ENCODE results near the gene SSPN. TPM values are rescaled to one million over a fixed set of nuclear protein-coding genes. Genes with fewer than 3 reads are reported as not detected.

The SSPN gene
- total RNA-seq, 2 donors from 2014 or later = 1.3 to 3.7 TPM

DNA sequence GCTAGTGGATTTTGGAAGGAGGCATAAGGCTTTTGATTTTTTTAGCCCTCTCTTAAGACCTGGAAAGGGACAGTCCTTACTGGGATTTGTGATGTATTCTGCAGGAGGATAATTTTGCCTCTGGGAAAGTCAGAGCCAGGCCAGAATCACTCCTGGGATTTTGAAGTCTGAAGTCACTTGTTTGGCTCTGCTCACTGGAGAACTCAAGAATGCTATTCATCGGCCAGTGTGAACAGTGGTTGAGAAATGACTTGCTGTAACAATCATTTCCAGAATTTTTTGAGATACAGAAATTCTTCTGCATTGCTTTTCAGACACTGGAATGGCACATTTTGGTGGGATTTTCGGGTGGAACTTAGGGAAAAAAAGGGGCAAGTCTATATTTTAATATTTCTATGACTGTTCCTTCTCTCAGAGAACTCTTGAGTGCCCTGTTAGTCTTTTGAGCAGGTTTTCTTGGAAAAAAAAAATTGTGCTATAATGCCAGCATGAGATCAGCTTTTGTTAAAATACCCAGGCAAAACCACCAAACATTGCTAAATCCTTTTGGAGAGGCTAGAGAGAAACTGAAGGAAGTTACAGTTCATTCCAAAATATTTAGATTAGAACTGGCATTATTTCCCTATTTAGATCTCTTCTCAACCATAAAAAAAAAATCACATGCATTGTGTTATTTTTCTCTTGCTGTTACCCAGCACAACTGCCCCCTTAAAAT lies 44.5 kb upstream of the SSPN start:
- H3K27ac Mint-ChIP-seq = no peak overlapping the region
- H3K9me3 Mint-ChIP-seq = no peaks in the 10 kb centered on the region
- Histone ChIP-seq H3K4me1 (ENCODE audit: control insufficient read depth, insufficient read depth, low read length) (no peaks in the 10 kb centered on the region), H3K9me3 (ENCODE audit: control insufficient read depth, low read length) (no peaks in the 10 kb centered on the region), H3K4me3 (ENCODE audit: low read length) (no peak overlapping the region), H3K27me3 (ENCODE audit: control insufficient read depth, insufficient read depth, low read length, poor library complexity, severe bottlenecking) (no peaks in the 10 kb centered on the region), H3K9ac (ENCODE audit: extremely low read depth, low read length, poor library complexity, severe bottlenecking) (no peak overlapping the region), H3K27ac (ENCODE audit: low read depth, low read length) (no peak overlapping the region), H3K36me3 (ENCODE audit: control insufficient read depth, insufficient read depth, low read length) (no peaks in the 10 kb centered on the region)
- WGBS, 2 experiments (ENCODE audit: insufficient coverage in 1 of 2, insufficient read length in 1 of 2) = 88 to 93% methylated on average over 2 of the region's 2 CpGs
- DNase-seq = no peak
- H3K36me3 Mint-ChIP-seq (ENCODE audit: low read depth) = no peaks in the 10 kb centered on the region
- peaks cover 9% of the 10 kb centered on the region for H3K4me1 Mint-ChIP-seq
- H3K27me3 Mint-ChIP-seq (ENCODE audit: insufficient read depth) = no peaks in the 10 kb centered on the region
- TF ChIP-seq, protein P1, sequence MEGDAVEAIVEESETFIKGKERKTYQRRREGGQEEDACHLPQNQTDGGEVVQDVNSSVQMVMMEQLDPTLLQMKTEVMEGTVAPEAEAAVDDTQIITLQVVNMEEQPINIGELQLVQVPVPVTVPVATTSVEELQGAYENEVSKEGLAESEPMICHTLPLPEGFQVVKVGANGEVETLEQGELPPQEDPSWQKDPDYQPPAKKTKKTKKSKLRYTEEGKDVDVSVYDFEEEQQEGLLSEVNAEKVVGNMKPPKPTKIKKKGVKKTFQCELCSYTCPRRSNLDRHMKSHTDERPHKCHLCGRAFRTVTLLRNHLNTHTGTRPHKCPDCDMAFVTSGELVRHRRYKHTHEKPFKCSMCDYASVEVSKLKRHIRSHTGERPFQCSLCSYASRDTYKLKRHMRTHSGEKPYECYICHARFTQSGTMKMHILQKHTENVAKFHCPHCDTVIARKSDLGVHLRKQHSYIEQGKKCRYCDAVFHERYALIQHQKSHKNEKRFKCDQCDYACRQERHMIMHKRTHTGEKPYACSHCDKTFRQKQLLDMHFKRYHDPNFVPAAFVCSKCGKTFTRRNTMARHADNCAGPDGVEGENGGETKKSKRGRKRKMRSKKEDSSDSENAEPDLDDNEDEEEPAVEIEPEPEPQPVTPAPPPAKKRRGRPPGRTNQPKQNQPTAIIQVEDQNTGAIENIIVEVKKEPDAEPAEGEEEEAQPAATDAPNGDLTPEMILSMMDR (conservative IDR thresholded peaks at IDR 0.05) = no peak
- no peak overlapping the region for H3K4me3 Mint-ChIP-seq

- 88 to 90% methylated on average over 2 of the region's 2 CpGs for WGBS, 2 experiments (ENCODE audit: insufficient coverage in 1 of 2, insufficient read length in 1 of 2)
- H3K9ac ChIP-seq (ENCODE audit: extremely low read depth, low read length, poor library complexity, severe bottlenecking) = no peak overlapping the region
- no peak overlapping the region for H3K27ac ChIP-seq (ENCODE audit: low read depth, low read length)
- Mint-ChIP-seq H3K4me1 (peaks cover 18% of the 10 kb centered on the region), H3K9me3 (no peaks in the 10 kb centered on the region), H3K36me3 (ENCODE audit: low read depth) (no peaks in the 10 kb centered on the region), H3K27ac (no peak overlapping the region), H3K27me3 (ENCODE audit: insufficient read depth) (no peaks in the 10 kb centered on the region), H3K4me3 (no peak overlapping the region)
- no peaks in the 10 kb centered on the region for H3K4me1 ChIP-seq (ENCODE audit: control insufficient read depth, insufficient read depth, low read length)
- no peaks in the 10 kb centered on the region for H3K27me3 ChIP-seq (ENCODE audit: control insufficient read depth, insufficient read depth, low read length, poor library complexity, severe bottlenecking)
- TF ChIP-seq, protein P1 (conservative IDR thresholded peaks at IDR 0.05) = no peak
- DNase-seq = no peak
- H3K4me3 ChIP-seq (ENCODE audit: low read length) = no peak overlapping the region
- H3K36me3 ChIP-seq (ENCODE audit: control insufficient read depth, insufficient read depth, low read length) = no peaks in the 10 kb centered on the region
- no peaks in the 10 kb centered on the region for H3K9me3 ChIP-seq (ENCODE audit: control insufficient read depth, low read length)
Measured at GRCh38 chr12:26152507-26153102, 42.8 kb upstream of the SSPN start.

DNA sequence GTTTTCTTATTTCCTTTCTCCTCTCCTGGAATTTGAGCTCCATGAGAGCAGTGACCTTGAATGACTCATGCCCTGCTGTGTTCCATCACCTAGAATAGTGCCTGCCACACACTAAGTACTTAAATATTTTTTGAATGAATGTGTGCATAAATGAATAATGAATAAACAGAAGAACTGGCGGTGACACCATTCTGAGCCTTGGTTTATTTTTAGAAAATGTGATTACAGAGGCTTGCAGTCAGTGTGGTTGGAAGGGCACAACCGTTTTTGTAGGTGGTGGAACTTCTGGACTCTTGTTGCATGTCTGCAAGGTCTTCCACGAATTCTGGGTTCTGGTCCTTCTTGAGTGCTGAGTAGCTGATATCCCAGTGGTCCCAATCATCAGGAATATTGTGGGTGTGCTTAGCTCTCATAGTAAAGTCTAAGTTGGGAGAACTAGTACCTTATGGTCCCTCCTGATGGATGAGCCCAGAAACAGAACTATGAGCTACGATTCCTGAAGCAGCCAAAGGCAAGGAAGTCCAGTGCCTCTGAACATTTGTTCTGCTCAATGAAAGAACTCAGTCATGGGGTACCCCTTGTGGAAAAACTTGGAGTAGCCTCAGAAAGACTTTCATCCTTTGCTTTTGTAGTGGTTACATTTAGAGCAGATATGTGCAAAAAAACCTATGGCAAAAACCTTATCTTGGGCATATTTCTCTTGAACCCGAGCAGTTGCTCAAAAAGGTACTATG lies 41.8 kb upstream of the SSPN start:
- Mint-ChIP-seq H3K27me3 (ENCODE audit: insufficient read depth) (no peaks in the 10 kb centered on the region), H3K4me1 (peaks cover 21% of the 10 kb centered on the region), H3K9me3 (no peaks in the 10 kb centered on the region), H3K4me3 (no peak overlapping the region), H3K36me3 (ENCODE audit: low read depth) (no peaks in the 10 kb centered on the region), H3K27ac (no peak overlapping the region)
- Histone ChIP-seq H3K36me3 (ENCODE audit: control insufficient read depth, insufficient read depth, low read length) (no peaks in the 10 kb centered on the region), H3K27ac (ENCODE audit: low read depth, low read length) (no peak overlapping the region), H3K9ac (ENCODE audit: extremely low read depth, low read length, poor library complexity, severe bottlenecking) (no peak overlapping the region), H3K27me3 (ENCODE audit: control insufficient read depth, insufficient read depth, low read length, poor library complexity, severe bottlenecking) (no peaks in the 10 kb centered on the region), H3K4me3 (ENCODE audit: low read length) (no peak overlapping the region), H3K4me1 (ENCODE audit: control insufficient read depth, insufficient read depth, low read length) (no peaks in the 10 kb centered on the region), H3K9me3 (ENCODE audit: control insufficient read depth, low read length) (no peaks in the 10 kb centered on the region)
- WGBS, 2 experiments (ENCODE audit: insufficient coverage in 1 of 2, insufficient read length in 1 of 2) = 87 to 92% methylated on average over 4 to 5 of the region's 5 CpGs
- DNase-seq = no peak
- TF ChIP-seq, protein P1 (conservative IDR thresholded peaks at IDR 0.05) = peak; percentile 39
